Uterus (tissue), 4 donors: ENCODE data around the gene OR51B4. TPM values are rescaled to one million over a fixed set of nuclear protein-coding genes. Genes with fewer than 3 reads are reported as not detected.

Source experiments
- DNase-seq, 2 donors: peaks; one replicate each; pipeline ENCODE4 v3.0.0-alpha.2; 2019 to 2020
- H3K27ac ChIP-seq, 2 donors: fragments of 200-600 bp; sonication (generic); 1 replicate in 1 of 2; 2 replicates in 1 of 2; pipeline ENCODE4 v1.5.1; 2016 to 2018
- H3K27me3 ChIP-seq, 2 donors: fragments of 200-600 bp; sonication (generic); one replicate each; pipeline ENCODE4 v1.5.1; 2018 to 2019; ENCODE audit warnings: control low read depth in 1 of 2
- H3K36me3 ChIP-seq, 2 donors: fragments of 200-600 bp; sonication (generic); one replicate each; pipeline ENCODE4 v1.5.1; 2019; ENCODE audit warnings: control low read depth in 1 of 2
- H3K4me1 ChIP-seq, 2 donors: fragments of 200-600 bp; sonication (generic); one replicate each; pipeline ENCODE4 v1.5.1; 2018 to 2019; ENCODE audit warnings: control low read depth in 1 of 2
- H3K4me3 ChIP-seq, 2 donors: fragments of 200-600 bp; sonication (generic); 1 replicate in 1 of 2; 2 replicates in 1 of 2; pipeline ENCODE4 v1.5.1; 2018 to 2019; ENCODE audit warnings: mild to moderate bottlenecking in 1 of 2
- H3K9me3 ChIP-seq, 2 donors: fragments of 200-600 bp; sonication (generic); one replicate each; pipeline ENCODE4 v1.5.1; 2019; ENCODE audit warnings: control low read depth in 1 of 2
- CTCF ChIP-seq, 4 experiments: fragments of 200-600 bp in 2 of 4; fragments of 450-650 bp in 2 of 4; sonication (generic) in 2 of 4; IDR thresholded peaks; one replicate each; pipeline ENCODE4 v1.5.1; 2016 to 2019; ENCODE audit warnings: antibody characterized with exemption in 4 of 4, mild to moderate bottlenecking in 2 of 4, moderate library complexity in 1 of 4
- POLR2A ChIP-seq, 2 donors: fragments of 450-650 bp; IDR thresholded peaks; one replicate each; pipeline ENCODE4 v1.6.1; 2016; ENCODE audit warnings: antibody characterized with exemption in 2 of 2, mild to moderate bottlenecking in 1 of 2, moderate library complexity in 1 of 2
- intact Hi-C: fragments of 100-400 bp; cut with DNase I; formaldehyde crosslinking; loops from one replicate; pipeline ENCODE4 v1.15.1; 2023; ENCODE audit warnings: low total_unique reads
- total RNA-seq, 4 donors: library from RNA; depleted of rRNA in 3 of 4; stranded (reverse); fragments of >200 nt in 3 of 4; gene quantifications; one replicate each; pipeline versions ENCODE4 v1.1.0 to v1.2.4, GENCODE V29; 2014 to 2023
- donor health status: DM: yes; HTN: yes; CAD: no.

OR51B4 gene
- total RNA-seq, 4 donors from 2014 or later, result 0.35 TPM; not detected in 3

DNA sequence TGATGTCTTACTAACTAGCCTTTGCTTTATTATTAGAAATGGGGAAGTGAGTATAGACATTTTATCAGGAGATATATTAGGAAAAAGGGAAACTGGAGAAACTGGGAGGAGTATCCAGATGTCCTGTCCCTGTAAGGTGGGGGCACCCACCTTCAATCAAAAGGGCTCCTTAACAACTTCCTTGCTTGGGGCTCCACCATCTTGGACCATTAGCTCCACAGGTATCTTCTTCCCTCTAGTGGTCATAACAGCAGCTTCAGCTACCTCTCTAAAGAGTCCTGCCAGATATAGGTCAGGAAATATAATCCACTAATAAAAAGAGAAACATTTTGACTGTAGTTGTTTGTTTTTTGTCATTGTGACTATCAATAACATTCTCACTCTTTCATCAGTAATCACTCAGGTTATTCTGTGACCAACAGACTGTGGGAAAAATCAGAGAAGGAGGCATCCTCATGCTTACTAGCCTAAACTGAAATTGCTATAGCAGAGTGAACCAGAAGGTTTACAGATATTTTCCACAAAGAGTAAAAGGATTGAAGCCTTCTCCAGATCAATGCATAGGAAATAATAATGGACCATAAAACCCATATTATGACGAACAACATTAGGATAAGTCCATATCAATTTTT is 10.4 kb downstream of the OR51B4 start:
- Histone ChIP-seq H3K27me3 (no peaks in the 10 kb centered on the region), H3K27ac (no peak overlapping the region), H3K4me3 (no peak overlapping the region), H3K4me1 (no peaks in the 10 kb centered on the region), H3K36me3 (no peaks in the 10 kb centered on the region), H3K9me3 (no peaks in the 10 kb centered on the region)
- no peak for DNase-seq
- intact Hi-C loops, result no loop called here
- no peak for TF ChIP-seq POLR2A (IDR thresholded peaks at IDR 0.05)
- no peak for TF ChIP-seq CTCF (IDR thresholded peaks at IDR 0.05)

DNA sequence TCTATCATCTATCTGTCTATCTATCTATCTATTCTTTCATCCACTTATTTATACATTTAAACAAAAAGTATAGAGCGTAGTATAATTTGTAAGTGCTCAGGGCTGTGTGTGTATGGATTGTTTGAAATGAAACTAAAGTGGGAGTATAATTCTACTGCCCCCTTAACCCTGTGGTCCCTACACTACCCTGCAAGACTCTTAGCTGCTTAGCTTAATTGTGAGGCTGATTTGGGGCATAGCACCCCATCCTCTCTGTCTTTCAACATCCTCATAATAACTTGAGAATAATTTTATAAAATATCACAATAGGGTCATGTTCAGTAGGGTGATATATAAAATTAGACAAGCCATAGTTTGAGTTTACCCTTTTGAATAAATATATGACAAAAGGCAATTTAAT is 11.6 kb downstream of the OR51B4 start:
- H3K27me3 ChIP-seq, result no peaks in the 10 kb centered on the region
- TF ChIP-seq POLR2A (IDR thresholded peaks at IDR 0.05) (no peak), CTCF (IDR thresholded peaks at IDR 0.05) (no peak)
- no peak overlapping the region for H3K27ac ChIP-seq
- H3K4me3 ChIP-seq, result no peak overlapping the region
- no peaks in the 10 kb centered on the region for H3K36me3 ChIP-seq
- no peaks in the 10 kb centered on the region for H3K9me3 ChIP-seq
- intact Hi-C loops, result no loop called here
- DNase-seq, result no peak
- no peaks in the 10 kb centered on the region for H3K4me1 ChIP-seq

DNA sequence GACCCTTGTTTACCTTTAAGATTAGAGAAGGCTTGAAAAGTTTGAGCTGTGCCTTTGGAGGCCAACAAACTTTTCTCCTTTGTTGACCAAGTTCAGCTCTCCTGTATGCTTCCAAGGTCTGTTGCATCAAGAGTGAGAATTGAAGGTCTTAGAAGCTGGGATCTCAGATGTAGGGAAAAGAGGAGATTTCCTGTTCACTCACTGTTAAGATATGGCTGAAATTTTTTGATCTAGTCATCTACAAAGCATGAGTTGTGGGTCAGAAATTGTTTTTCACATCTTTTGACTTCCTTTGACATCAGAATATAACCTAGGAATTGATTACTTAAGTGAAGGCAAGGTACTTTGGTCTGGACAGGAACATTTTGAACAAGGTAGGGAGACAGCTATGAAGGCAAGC is 12.1 kb downstream of the OR51B4 start:
- intact Hi-C loops, result no loop called here
- no peak overlapping the region for H3K27ac ChIP-seq
- H3K9me3 ChIP-seq, result no peaks in the 10 kb centered on the region
- H3K4me1 ChIP-seq, result no peaks in the 10 kb centered on the region
- no peaks in the 10 kb centered on the region for H3K27me3 ChIP-seq
- TF ChIP-seq POLR2A (IDR thresholded peaks at IDR 0.05) (no peak), CTCF (IDR thresholded peaks at IDR 0.05) (no peak)
- no peak for DNase-seq
- H3K36me3 ChIP-seq, result no peaks in the 10 kb centered on the region
- H3K4me3 ChIP-seq, result no peak overlapping the region

- no peak overlapping the region for H3K27ac ChIP-seq
- H3K9me3 ChIP-seq, result no peaks in the 10 kb centered on the region
- intact Hi-C loops, result no loop called here
- H3K27me3 ChIP-seq, result no peaks in the 10 kb centered on the region
- no peak overlapping the region for H3K4me3 ChIP-seq
- no peaks in the 10 kb centered on the region for H3K36me3 ChIP-seq
- no peaks in the 10 kb centered on the region for H3K4me1 ChIP-seq
- TF ChIP-seq POLR2A (IDR thresholded peaks at IDR 0.05), result no peak
- no peak for TF ChIP-seq CTCF (IDR thresholded peaks at IDR 0.05)
- no peak for DNase-seq
Observed at GRCh38 chr11:5288906-5289550, 12.7 kb downstream of the OR51B4 start.

DNA sequence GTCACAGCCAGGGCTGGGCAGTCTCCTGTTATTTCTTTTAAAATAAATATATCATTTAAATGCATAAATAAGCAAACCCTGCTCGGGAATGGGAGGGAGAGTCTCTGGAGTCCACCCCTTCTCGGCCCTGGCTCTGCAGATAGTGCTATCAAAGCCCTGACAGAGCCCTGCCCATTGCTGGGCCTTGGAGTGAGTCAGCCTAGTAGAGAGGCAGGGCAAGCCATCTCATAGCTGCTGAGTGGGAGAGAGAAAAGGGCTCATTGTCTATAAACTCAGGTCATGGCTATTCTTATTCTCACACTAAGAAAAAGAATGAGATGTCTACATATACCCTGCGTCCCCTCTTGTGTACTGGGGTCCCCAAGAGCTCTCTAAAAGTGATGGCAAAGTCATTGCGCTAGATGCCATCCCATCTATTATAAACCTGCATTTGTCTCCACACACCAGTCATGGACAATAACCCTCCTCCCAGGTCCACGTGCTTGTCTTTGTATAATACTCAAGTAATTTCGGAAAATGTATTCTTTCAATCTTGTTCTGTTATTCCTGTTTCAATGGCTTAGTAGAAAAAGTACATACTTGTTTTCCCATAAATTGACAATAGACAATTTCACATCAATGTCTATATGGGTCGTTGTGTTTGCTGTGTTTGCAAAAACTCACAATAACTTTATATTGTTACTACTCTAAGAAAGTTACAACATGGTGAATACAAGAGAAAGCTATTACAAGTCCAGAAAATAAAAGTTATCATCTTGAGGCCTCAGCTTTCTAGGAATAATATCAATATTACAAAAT is 13.4 kb downstream of the OR51B4 start:
- intact Hi-C loops, result no loop called here
- H3K27ac ChIP-seq, result no peak overlapping the region
- H3K4me3 ChIP-seq, result no peak overlapping the region
- no peak for DNase-seq
- H3K4me1 ChIP-seq, result no peaks in the 10 kb centered on the region
- no peaks in the 10 kb centered on the region for H3K9me3 ChIP-seq
- TF ChIP-seq POLR2A (IDR thresholded peaks at IDR 0.05) (no peak), CTCF (IDR thresholded peaks at IDR 0.05) (no peak)
- H3K36me3 ChIP-seq, result no peaks in the 10 kb centered on the region
- H3K27me3 ChIP-seq, result no peaks in the 10 kb centered on the region
